Mammary epithelial cell (primary cell): Measurements from ENCODE around the gene ANKRD66.

Experiments used
- EZH2 ChIP-seq: IDR thresholded peaks from 2 replicates; pipeline ENCODE4 v1.6.1; 2012; ENCODE audit warnings: low read length, inconsistent platforms, borderline replicate concordance
- TF ChIP-seq, protein P1 (sequence below), 2 donors: IDR thresholded peaks in 1 of 2; conservative IDR thresholded peaks in 1 of 2; 2 replicates each; pipeline ENCODE4 v1.5.1; 2011 to 2012; ENCODE audit warnings: inconsistent platforms in 2 of 2, low read length in 2 of 2, mild to moderate bottlenecking in 2 of 2, control low read depth in 1 of 2, low read depth in 1 of 2; ENCODE audit not compliant: insufficient read depth in 1 of 2; ENCODE audit errors: extremely low read depth in 1 of 2

- TF ChIP-seq, protein P1, sequence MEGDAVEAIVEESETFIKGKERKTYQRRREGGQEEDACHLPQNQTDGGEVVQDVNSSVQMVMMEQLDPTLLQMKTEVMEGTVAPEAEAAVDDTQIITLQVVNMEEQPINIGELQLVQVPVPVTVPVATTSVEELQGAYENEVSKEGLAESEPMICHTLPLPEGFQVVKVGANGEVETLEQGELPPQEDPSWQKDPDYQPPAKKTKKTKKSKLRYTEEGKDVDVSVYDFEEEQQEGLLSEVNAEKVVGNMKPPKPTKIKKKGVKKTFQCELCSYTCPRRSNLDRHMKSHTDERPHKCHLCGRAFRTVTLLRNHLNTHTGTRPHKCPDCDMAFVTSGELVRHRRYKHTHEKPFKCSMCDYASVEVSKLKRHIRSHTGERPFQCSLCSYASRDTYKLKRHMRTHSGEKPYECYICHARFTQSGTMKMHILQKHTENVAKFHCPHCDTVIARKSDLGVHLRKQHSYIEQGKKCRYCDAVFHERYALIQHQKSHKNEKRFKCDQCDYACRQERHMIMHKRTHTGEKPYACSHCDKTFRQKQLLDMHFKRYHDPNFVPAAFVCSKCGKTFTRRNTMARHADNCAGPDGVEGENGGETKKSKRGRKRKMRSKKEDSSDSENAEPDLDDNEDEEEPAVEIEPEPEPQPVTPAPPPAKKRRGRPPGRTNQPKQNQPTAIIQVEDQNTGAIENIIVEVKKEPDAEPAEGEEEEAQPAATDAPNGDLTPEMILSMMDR (conservative IDR thresholded peaks at IDR 0.05 in 1 of 2, IDR thresholded peaks at IDR 0.05 in 1 of 2; ENCODE audit: extremely low read depth in 1 of 2, insufficient read depth in 1 of 2, low read depth in 1 of 2, low read length in 2 of 2) = no peak
- no peak for TF ChIP-seq EZH2
Measured at GRCh38 chr6:46776070-46776712, 29.5 kb downstream of the ANKRD66 start.
